GM18526 (cell line): Measurements from ENCODE around the gene POLDIP2.

ENCODE experiments used
- POLR2A ChIP-seq: IDR thresholded peaks from 3 replicates; pipeline ENCODE4 v1.6.1; 2011; ENCODE audit not compliant: insufficient read length; ENCODE audit errors: extremely low read depth

The POLDIP2 gene

GRCh38 chr17:28363776-28364650 is 6.7 kb upstream of the POLDIP2 start:
- TF ChIP-seq POLR2A = no peak

GRCh38 chr17:28363186-28363585 is 5.9 kb upstream of the POLDIP2 start:
- TF ChIP-seq POLR2A = no peak

- TF ChIP-seq POLR2A = no peak
Observed at GRCh38 chr17:28357901-28358197, 522 bp upstream of the POLDIP2 start.

GRCh38 chr17:28350271-28350670 is 7.1 kb downstream of the POLDIP2 start:
- no peak for TF ChIP-seq POLR2A

GRCh38 chr17:28348979-28349378 is 8.3 kb downstream of the POLDIP2 start:
- TF ChIP-seq POLR2A = no peak

GRCh38 chr17:28347261-28347891 is 10.0 kb downstream of the POLDIP2 start:
- TF ChIP-seq POLR2A = no peak

- TF ChIP-seq POLR2A = no peak
Observed at GRCh38 chr17:28346746-28347246, 10.5 kb downstream of the POLDIP2 start.

- no peak for TF ChIP-seq POLR2A
Observed at GRCh38 chr17:28346199-28346580, 11.1 kb downstream of the POLDIP2 start.

GRCh38 chr17:28345419-28346198 is 11.7 kb downstream of the POLDIP2 start:
- TF ChIP-seq POLR2A = no peak

GRCh38 chr17:28344435-28344901 is 12.9 kb downstream of the POLDIP2 start:
- TF ChIP-seq POLR2A = no peak

- no peak for TF ChIP-seq POLR2A
Observed at GRCh38 chr17:28344011-28344410, 13.3 kb downstream of the POLDIP2 start.

GRCh38 chr17:28343491-28343932 is 13.8 kb downstream of the POLDIP2 start:
- TF ChIP-seq POLR2A = no peak

- no peak for TF ChIP-seq POLR2A
Observed at GRCh38 chr17:28342313-28342712, 15.0 kb downstream of the POLDIP2 start.

- TF ChIP-seq POLR2A = no peak
Observed at GRCh38 chr17:28341516-28341915, 15.8 kb downstream of the POLDIP2 start.

- TF ChIP-seq POLR2A = no peak
Observed at GRCh38 chr17:28340374-28340773, 17.0 kb downstream of the POLDIP2 start.
